ENCODE data around the gene RHOBTB1.

Gene RHOBTB1

GRCh38 chr10:60828489-60828852, 115.5 kb downstream of the RHOBTB1 start:
- no peak overlapping the region for H3K4me3 Mint-ChIP-seq
- no peaks in the 10 kb centered on the region for H3K4me1 Mint-ChIP-seq
- peaks cover 38% of the 10 kb centered on the region for H3K27me3 Mint-ChIP-seq
- H3K27ac Mint-ChIP-seq (ENCODE audit: low read depth), result no peak overlapping the region
- H3K36me3 Mint-ChIP-seq (ENCODE audit: insufficient read depth), result peaks cover 2% of the 10 kb centered on the region
- H3K9me3 Mint-ChIP-seq, result no peaks in the 10 kb centered on the region
- no peak for DNase-seq (ENCODE audit: low spot score in 2 of 2)
- no peak for ATAC-seq (replicated peaks; ENCODE audit: extremely low read depth, poor library complexity, severe bottlenecking)

- no peak for ATAC-seq (replicated peaks; ENCODE audit: extremely low read depth, poor library complexity, severe bottlenecking)
- no peak for DNase-seq (ENCODE audit: low spot score in 2 of 2)
- no peaks in the 10 kb centered on the region for H3K9me3 Mint-ChIP-seq
Observed at GRCh38 chr10:60827791-60828488, 116.0 kb downstream of the RHOBTB1 start.

GRCh38 chr10:60825520-60825919, 118.5 kb downstream of the RHOBTB1 start:
- Mint-ChIP-seq H3K4me3 (no peak overlapping the region), H3K36me3 (ENCODE audit: insufficient read depth) (peaks cover 2% of the 10 kb centered on the region), H3K27me3 (peaks cover 38% of the 10 kb centered on the region), H3K27ac (ENCODE audit: low read depth) (no peak overlapping the region), H3K4me1 (no peaks in the 10 kb centered on the region), H3K9me3 (no peaks in the 10 kb centered on the region)
- ATAC-seq (replicated peaks; ENCODE audit: extremely low read depth, poor library complexity, severe bottlenecking) (no peak), DNase-seq (ENCODE audit: low spot score in 2 of 2) (no peak)

More at GRCh38 chr10:60827791-60828488, 116.0 kb downstream of the RHOBTB1 start:
- Mint-ChIP-seq H3K4me3 (no peak overlapping the region), H3K4me1 (no peaks in the 10 kb centered on the region), H3K36me3 (ENCODE audit: insufficient read depth) (peaks cover 2% of the 10 kb centered on the region), H3K27ac (ENCODE audit: low read depth) (no peak overlapping the region), H3K27me3 (peaks cover 38% of the 10 kb centered on the region)

- no peak overlapping the region for H3K27ac Mint-ChIP-seq (ENCODE audit: low read depth)
- H3K9me3 Mint-ChIP-seq, result no peaks in the 10 kb centered on the region
- ATAC-seq (replicated peaks; ENCODE audit: extremely low read depth, poor library complexity, severe bottlenecking) (no peak), DNase-seq (ENCODE audit: low spot score in 2 of 2) (no peak)
- H3K36me3 Mint-ChIP-seq (ENCODE audit: insufficient read depth), result no peaks in the 10 kb centered on the region
- no peaks in the 10 kb centered on the region for H3K4me1 Mint-ChIP-seq
- no peak overlapping the region for H3K4me3 Mint-ChIP-seq
- peaks cover 30% of the 10 kb centered on the region for H3K27me3 Mint-ChIP-seq
Observed at GRCh38 chr10:60823324-60823723, 120.7 kb downstream of the RHOBTB1 start.

GRCh38 chr10:60822809-60823208, 121.2 kb downstream of the RHOBTB1 start:
- Mint-ChIP-seq H3K4me3 (no peak overlapping the region), H3K27me3 (peaks cover 25% of the 10 kb centered on the region), H3K9me3 (no peaks in the 10 kb centered on the region), H3K4me1 (no peaks in the 10 kb centered on the region), H3K27ac (ENCODE audit: low read depth) (no peak overlapping the region), H3K36me3 (ENCODE audit: insufficient read depth) (no peaks in the 10 kb centered on the region)
- DNase-seq (ENCODE audit: low spot score in 2 of 2), result no peak
- no peak for ATAC-seq (replicated peaks; ENCODE audit: extremely low read depth, poor library complexity, severe bottlenecking)

- H3K9me3 Mint-ChIP-seq, result no peaks in the 10 kb centered on the region
- H3K4me3 Mint-ChIP-seq, result no peak overlapping the region
- H3K27ac Mint-ChIP-seq (ENCODE audit: low read depth), result no peak overlapping the region
- no peak for ATAC-seq (replicated peaks; ENCODE audit: extremely low read depth, poor library complexity, severe bottlenecking)
- DNase-seq (ENCODE audit: low spot score in 2 of 2), result no peak
- H3K36me3 Mint-ChIP-seq (ENCODE audit: insufficient read depth), result no peaks in the 10 kb centered on the region
- peaks cover 16% of the 10 kb centered on the region for H3K27me3 Mint-ChIP-seq
- H3K4me1 Mint-ChIP-seq, result no peaks in the 10 kb centered on the region
Observed at GRCh38 chr10:60821656-60822055, 122.3 kb downstream of the RHOBTB1 start.

- Mint-ChIP-seq H3K36me3 (ENCODE audit: insufficient read depth) (no peaks in the 10 kb centered on the region), H3K4me1 (no peaks in the 10 kb centered on the region), H3K9me3 (no peaks in the 10 kb centered on the region), H3K27me3 (peaks cover 2% of the 10 kb centered on the region), H3K27ac (ENCODE audit: low read depth) (no peak overlapping the region), H3K4me3 (no peak overlapping the region)
- no peak for DNase-seq (ENCODE audit: low spot score in 2 of 2)
- no peak for ATAC-seq (replicated peaks; ENCODE audit: extremely low read depth, poor library complexity, severe bottlenecking)
Observed at GRCh38 chr10:60820093-60820754, 123.8 kb downstream of the RHOBTB1 start.

All from central memory CD8-positive, alpha-beta T cell (primary cell).